ENCODE data around the gene RABGAP1.

Gene RABGAP1

GRCh38 chr9:123087359-123087888 is 146.6 kb downstream of the RABGAP1 start:
- DNase-seq, result no peak

- DNase-seq, result no peak
These were observed 148.2 kb downstream of the RABGAP1 start for GRCh38 chr9:123089040-123089439.

- no peak for DNase-seq
These were observed 149.0 kb downstream of the RABGAP1 start for GRCh38 chr9:123089790-123090189.

- no peak for DNase-seq
These were observed 149.5 kb downstream of the RABGAP1 start for GRCh38 chr9:123090198-123090896.

GRCh38 chr9:123090956-123091355 is 150.1 kb downstream of the RABGAP1 start:
- DNase-seq, result no peak

GRCh38 chr9:123091459-123091858 is 150.6 kb downstream of the RABGAP1 start:
- no peak for DNase-seq

- no peak for DNase-seq
These were observed 152.3 kb downstream of the RABGAP1 start for GRCh38 chr9:123093141-123093540.

GRCh38 chr9:123096987-123097386 is 156.2 kb downstream of the RABGAP1 start:
- no peak for DNase-seq

GRCh38 chr9:123097430-123098095 is 156.7 kb downstream of the RABGAP1 start:
- no peak for DNase-seq

- no peak for DNase-seq
These were observed 157.3 kb downstream of the RABGAP1 start for GRCh38 chr9:123098096-123098459.

GRCh38 chr9:123099042-123099441 is 158.2 kb downstream of the RABGAP1 start:
- no peak for DNase-seq

- no peak for DNase-seq
These were observed 158.7 kb downstream of the RABGAP1 start for GRCh38 chr9:123099548-123099947.

- no peak for DNase-seq
These were observed 161.7 kb downstream of the RABGAP1 start for GRCh38 chr9:123102375-123103113.

GRCh38 chr9:123104807-123105206 is 164.0 kb downstream of the RABGAP1 start:
- no peak for DNase-seq

- DNase-seq, result no peak
These were observed 164.7 kb downstream of the RABGAP1 start for GRCh38 chr9:123105490-123105889.

- DNase-seq, result no peak
These were observed 166.9 kb downstream of the RABGAP1 start for GRCh38 chr9:123107639-123108285.

GRCh38 chr9:123108976-123109375 is 168.2 kb downstream of the RABGAP1 start:
- DNase-seq, result no peak

GRCh38 chr9:123109540-123110279 is 168.9 kb downstream of the RABGAP1 start:
- DNase-seq, result no peak

GRCh38 chr9:123111427-123112014 is 170.7 kb downstream of the RABGAP1 start:
- DNase-seq, result no peak

- no peak for DNase-seq
These were observed 171.5 kb downstream of the RABGAP1 start for GRCh38 chr9:123112015-123112975.

- DNase-seq, result no peak
These were observed 172.4 kb downstream of the RABGAP1 start for GRCh38 chr9:123113185-123113584.

Measured in NCI-H446 treated with DMSO at 0.1 percent for 48 hours (cell line).